ENCODE data around the gene DNAAF3.

The DNAAF3 gene

GRCh38 chr19:55186080-55186479, 19.7 kb upstream of the DNAAF3 start:
- Histone ChIP-seq H3K36me3 (ENCODE audit: insufficient read depth, insufficient read length, low read length) (no peaks in the 10 kb centered on the region), H3K4me1 (ENCODE audit: insufficient read depth, insufficient read length) (no peaks in the 10 kb centered on the region), H3K9ac (ENCODE audit: insufficient read length, low read depth) (no peak overlapping the region), H3K27me3 (ENCODE audit: insufficient read depth, insufficient read length) (peaks cover 15% of the 10 kb centered on the region), H3K4me3 (ENCODE audit: insufficient read length, low read depth) (no peak overlapping the region), H3K9me3 (ENCODE audit: insufficient read depth, low read length) (no peaks in the 10 kb centered on the region)
- TF ChIP-seq YY1 (IDR thresholded peaks at IDR 0.05; ENCODE audit: insufficient read depth, insufficient read length) (no peak), ZNF274 (IDR thresholded peaks at IDR 0.05; ENCODE audit: low read depth, low read length) (no peak), SUZ12 (IDR thresholded peaks at IDR 0.05; ENCODE audit: extremely low read depth, insufficient read depth, insufficient read length) (no peak)
- DNase-seq (ENCODE audit: low read depth, low spot score) = no peak

- Histone ChIP-seq H3K4me3 (ENCODE audit: insufficient read length, low read depth) (no peak overlapping the region), H3K36me3 (ENCODE audit: insufficient read depth, insufficient read length, low read length) (no peaks in the 10 kb centered on the region), H3K4me1 (ENCODE audit: insufficient read depth, insufficient read length) (no peaks in the 10 kb centered on the region), H3K27me3 (ENCODE audit: insufficient read depth, insufficient read length) (peaks cover 35% of the 10 kb centered on the region), H3K9me3 (ENCODE audit: insufficient read depth, low read length) (no peaks in the 10 kb centered on the region), H3K9ac (ENCODE audit: insufficient read length, low read depth) (no peak overlapping the region)
- TF ChIP-seq SUZ12 (IDR thresholded peaks at IDR 0.05; ENCODE audit: extremely low read depth, insufficient read depth, insufficient read length) (no peak), YY1 (IDR thresholded peaks at IDR 0.05; ENCODE audit: insufficient read depth, insufficient read length) (no peak), ZNF274 (IDR thresholded peaks at IDR 0.05; ENCODE audit: low read depth, low read length) (no peak)
- no peak for DNase-seq (ENCODE audit: low read depth, low spot score)
Measured at GRCh38 chr19:55181740-55182139, 15.3 kb upstream of the DNAAF3 start.

GRCh38 chr19:55179606-55180484, 13.4 kb upstream of the DNAAF3 start, which contains the start of gene SYT5:
SYT5 (minus strand) TSS chr19:55180289; CDS start chr19:55179041, 1,248 bp downstream.
- Histone ChIP-seq H3K9ac (ENCODE audit: insufficient read length, low read depth) (peak within 1 kb of the TSS; percentile 56), H3K36me3 (ENCODE audit: insufficient read depth, insufficient read length, low read length) (no peaks in the 10 kb centered on the region), H3K4me3 (ENCODE audit: insufficient read length, low read depth) (peak within 1 kb of the TSS; percentile 37), H3K4me1 (ENCODE audit: insufficient read depth, insufficient read length) (peaks cover 6% of the 10 kb centered on the region), H3K27me3 (ENCODE audit: insufficient read depth, insufficient read length) (peaks cover 35% of the 10 kb centered on the region), H3K9me3 (ENCODE audit: insufficient read depth, low read length) (no peaks in the 10 kb centered on the region)
- no peak for DNase-seq (ENCODE audit: low read depth, low spot score)
- TF ChIP-seq ZNF274 (IDR thresholded peaks at IDR 0.05; ENCODE audit: low read depth, low read length) = no peak
- no peak for TF ChIP-seq SUZ12 (IDR thresholded peaks at IDR 0.05; ENCODE audit: extremely low read depth, insufficient read depth, insufficient read length)
- no peak for TF ChIP-seq YY1 (IDR thresholded peaks at IDR 0.05; ENCODE audit: insufficient read depth, insufficient read length)

GRCh38 chr19:55178781-55179599, 12.6 kb upstream of the DNAAF3 start:
- no peaks in the 10 kb centered on the region for H3K36me3 ChIP-seq (ENCODE audit: insufficient read depth, insufficient read length, low read length)

GRCh38 chr19:55176076-55176475, 9.7 kb upstream of the DNAAF3 start:
- H3K27me3 ChIP-seq (ENCODE audit: insufficient read depth, insufficient read length) = peaks cover 36% of the 10 kb centered on the region
- H3K4me3 ChIP-seq (ENCODE audit: insufficient read length, low read depth) = no peak overlapping the region
- TF ChIP-seq YY1 (IDR thresholded peaks at IDR 0.05; ENCODE audit: insufficient read depth, insufficient read length) = no peak
- TF ChIP-seq ZNF274 (IDR thresholded peaks at IDR 0.05; ENCODE audit: low read depth, low read length) = no peak
- TF ChIP-seq SUZ12 (IDR thresholded peaks at IDR 0.05; ENCODE audit: extremely low read depth, insufficient read depth, insufficient read length) = no peak
- no peaks in the 10 kb centered on the region for H3K9me3 ChIP-seq (ENCODE audit: insufficient read depth, low read length)
- H3K36me3 ChIP-seq (ENCODE audit: insufficient read depth, insufficient read length, low read length) = no peaks in the 10 kb centered on the region
- no peak for DNase-seq (ENCODE audit: low read depth, low spot score)
- H3K9ac ChIP-seq (ENCODE audit: insufficient read length, low read depth) = no peak overlapping the region
- H3K4me1 ChIP-seq (ENCODE audit: insufficient read depth, insufficient read length) = peaks cover 12% of the 10 kb centered on the region

More at GRCh38 chr19:55178781-55179599, 12.6 kb upstream of the DNAAF3 start:
- DNase-seq (ENCODE audit: low read depth, low spot score) = peak; percentile 78
- no peaks in the 10 kb centered on the region for H3K9me3 ChIP-seq (ENCODE audit: insufficient read depth, low read length)
- no peak for TF ChIP-seq YY1 (IDR thresholded peaks at IDR 0.05; ENCODE audit: insufficient read depth, insufficient read length)
- no peak for TF ChIP-seq ZNF274 (IDR thresholded peaks at IDR 0.05; ENCODE audit: low read depth, low read length)
- no peak for TF ChIP-seq SUZ12 (IDR thresholded peaks at IDR 0.05; ENCODE audit: extremely low read depth, insufficient read depth, insufficient read length)
- peaks cover 35% of the 10 kb centered on the region for H3K27me3 ChIP-seq (ENCODE audit: insufficient read depth, insufficient read length)
- peak overlapping the region; percentile 56 for H3K9ac ChIP-seq (ENCODE audit: insufficient read length, low read depth)
- H3K4me3 ChIP-seq (ENCODE audit: insufficient read length, low read depth) = peak overlapping the region; percentile 37
- H3K4me1 ChIP-seq (ENCODE audit: insufficient read depth, insufficient read length) = peaks cover 9% of the 10 kb centered on the region

- peaks cover 12% of the 10 kb centered on the region for H3K4me1 ChIP-seq (ENCODE audit: insufficient read depth, insufficient read length)
- DNase-seq (ENCODE audit: low read depth, low spot score) = no peak
- no peaks in the 10 kb centered on the region for H3K36me3 ChIP-seq (ENCODE audit: insufficient read depth, insufficient read length, low read length)
- H3K4me3 ChIP-seq (ENCODE audit: insufficient read length, low read depth) = no peak overlapping the region
- H3K9ac ChIP-seq (ENCODE audit: insufficient read length, low read depth) = no peak overlapping the region
- H3K27me3 ChIP-seq (ENCODE audit: insufficient read depth, insufficient read length) = peaks cover 35% of the 10 kb centered on the region
- TF ChIP-seq ZNF274 (IDR thresholded peaks at IDR 0.05; ENCODE audit: low read depth, low read length) = no peak
- no peak for TF ChIP-seq SUZ12 (IDR thresholded peaks at IDR 0.05; ENCODE audit: extremely low read depth, insufficient read depth, insufficient read length)
- TF ChIP-seq YY1 (IDR thresholded peaks at IDR 0.05; ENCODE audit: insufficient read depth, insufficient read length) = no peak
- no peaks in the 10 kb centered on the region for H3K9me3 ChIP-seq (ENCODE audit: insufficient read depth, low read length)
Measured at GRCh38 chr19:55175117-55175867, 8.9 kb upstream of the DNAAF3 start.
